SU-DHL-6 (cell line): ENCODE measurements around the gene ESR1.

Source experiments
- H2AFZ ChIP-seq: fragments of 200-600 bp; sonication (generic); 2 replicates; pipeline ENCODE4 v1.6.1; 2014; ENCODE audit warnings: low read depth, mild to moderate bottlenecking, moderate library complexity, mixed read lengths, antibody characterized with exemption, low read length; ENCODE audit not compliant: severe bottlenecking
- H3F3A ChIP-seq: fragments of 200-600 bp; shearing (Covaris generic); 2 replicates; pipeline ENCODE4 v1.6.0; 2016; ENCODE audit warnings: antibody characterized with exemption, mild to moderate bottlenecking; ENCODE audit not compliant: insufficient read depth
- H3K27ac ChIP-seq: fragments of 200-600 bp; sonication (generic); 2 replicates; pipeline ENCODE4 v1.5.1; 2016; ENCODE audit warnings: low read depth, mild to moderate bottlenecking, low read length, moderate library complexity, mixed read lengths
- H3K27me3 ChIP-seq: fragments of 200-600 bp; sonication (generic), shearing (Covaris generic); 2 replicates; pipeline ENCODE4 v1.6.0; 2014; ENCODE audit warnings: mild to moderate bottlenecking, low read length
- H3K36me3 ChIP-seq: fragments of 200-600 bp; sonication (generic); 2 replicates; pipeline ENCODE4 v1.6.1; 2014; ENCODE audit warnings: mild to moderate bottlenecking, low read length, mixed read lengths
- H3K4me2 ChIP-seq: fragments of 300-600, 200-600 bp; shearing (Covaris generic), sonication (generic); 2 replicates; pipeline ENCODE4 v1.6.0; 2014; ENCODE audit warnings: low read length, low read depth, mild to moderate bottlenecking; ENCODE audit not compliant: poor library complexity, severe bottlenecking
- H3K4me3 ChIP-seq: fragments of 200-600 bp; sonication (generic); 2 replicates; pipeline ENCODE4 v1.5.1; 2014; ENCODE audit warnings: antibody characterized with exemption, low read length, mild to moderate bottlenecking, mixed read lengths; ENCODE audit not compliant: insufficient read depth, poor library complexity, severe bottlenecking
- H3K79me2 ChIP-seq: fragments of 200-600 bp; sonication (generic); 2 replicates; pipeline ENCODE4 v1.6.1; 2014; ENCODE audit warnings: mild to moderate bottlenecking, low read length, moderate library complexity; ENCODE audit not compliant: insufficient read depth
- H3K9ac ChIP-seq: fragments of 200-600 bp; sonication (generic); 2 replicates; pipeline ENCODE4 v1.7.0; 2014; ENCODE audit warnings: mild to moderate bottlenecking, low read length
- H3K9me2 ChIP-seq: fragments of 200-600 bp; sonication (generic); replicated peaks from 2 replicates; pipeline ENCODE4 v1.6.1; 2014; ENCODE audit warnings: low read length; ENCODE audit not compliant: insufficient read depth
- H3K9me3 ChIP-seq: fragments of 200-600 bp; sonication (generic); 2 replicates; pipeline ENCODE4 v1.6.1; 2014; ENCODE audit warnings: low read length, mixed read lengths; ENCODE audit not compliant: insufficient read depth
- H4K20me1 ChIP-seq: fragments of 200-600 bp; sonication (generic); 2 replicates; pipeline ENCODE4 v1.6.1; 2014; ENCODE audit warnings: low read depth, mild to moderate bottlenecking, antibody characterized with exemption, low read length, moderate library complexity, mixed read lengths
- EZH2phosphoT487 ChIP-seq: fragments of 200-600 bp; sonication (generic), shearing (Covaris generic); conservative IDR thresholded peaks from 2 replicates; pipeline ENCODE4 v1.6.1; 2018; ENCODE audit warnings: mild to moderate bottlenecking, antibody characterized with exemption, low read length, moderate library complexity, mixed read lengths
- TF ChIP-seq, protein P1 (sequence below): fragments of 200-600 bp; sonication (generic); IDR thresholded peaks from one replicate; pipeline ENCODE4 v1.5.1; 2017; ENCODE audit warnings: antibody characterized with exemption, mild to moderate bottlenecking, low read length, moderate library complexity; ENCODE audit not compliant: insufficient read depth, poor library complexity, severe bottlenecking

ESR1 gene

DNA sequence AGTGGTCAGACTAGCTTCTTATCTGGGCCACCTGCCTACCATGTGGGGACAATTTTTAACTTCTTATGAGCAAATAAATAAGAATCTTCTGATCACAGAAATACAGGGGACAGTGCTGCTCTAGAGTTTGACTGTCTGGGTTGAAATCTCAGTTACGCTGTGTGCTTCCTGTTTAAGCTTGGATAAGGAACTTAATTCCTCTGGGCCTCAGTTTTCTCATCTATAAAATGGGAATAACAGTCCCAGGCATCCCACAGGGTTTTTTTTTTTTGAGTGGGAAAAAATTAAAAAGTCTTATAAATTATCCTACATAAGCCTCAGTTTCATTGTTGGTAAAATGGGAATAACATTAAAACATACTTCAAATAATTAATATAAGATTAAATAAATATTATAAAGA, 340.9 kb downstream of the ESR1 start:
- no peaks in the 10 kb centered on the region for H3F3A ChIP-seq
- H3K36me3 ChIP-seq: peaks cover 53% of the 10 kb centered on the region; the same call in 1 of the 2 replicates
- no peak overlapping the region for H3K9ac ChIP-seq

DNA sequence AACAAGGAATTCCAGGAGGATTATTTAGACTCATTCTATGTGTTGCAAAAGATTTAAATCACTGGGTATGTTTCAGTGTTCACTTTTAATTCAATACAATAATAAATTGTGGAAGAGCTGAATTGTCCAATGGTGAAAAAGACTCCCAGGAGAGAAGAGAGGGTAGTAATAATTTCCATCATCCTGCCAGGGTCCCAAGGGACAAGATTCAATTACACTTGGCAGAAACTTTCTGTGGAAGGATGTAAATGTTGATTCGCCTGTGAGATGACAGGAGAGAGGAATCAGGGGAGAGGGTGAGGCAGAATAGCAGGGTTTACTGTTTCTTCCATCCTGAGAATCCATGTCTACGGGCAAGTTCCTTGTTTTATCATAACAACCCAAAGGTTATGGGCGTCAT, 342.7 kb downstream of the ESR1 start:
- Histone ChIP-seq H3K36me3 (peaks cover 64% of the 10 kb centered on the region), H4K20me1 (no peaks in the 10 kb centered on the region), H2AFZ (no peak overlapping the region), H3K9ac (no peak overlapping the region), H3K27ac (no peak overlapping the region), H3K9me3 (no peaks in the 10 kb centered on the region), H3K27me3 (no peaks in the 10 kb centered on the region), H3K4me3 (no peak overlapping the region), H3F3A (no peaks in the 10 kb centered on the region; the same call in 1 of the 2 replicates), H3K9me2 (no peaks in the 10 kb centered on the region), H3K4me2 (no peak overlapping the region), H3K79me2 (no peaks in the 10 kb centered on the region)
- TF ChIP-seq EZH2phosphoT487: no peak
- TF ChIP-seq, protein P1, sequence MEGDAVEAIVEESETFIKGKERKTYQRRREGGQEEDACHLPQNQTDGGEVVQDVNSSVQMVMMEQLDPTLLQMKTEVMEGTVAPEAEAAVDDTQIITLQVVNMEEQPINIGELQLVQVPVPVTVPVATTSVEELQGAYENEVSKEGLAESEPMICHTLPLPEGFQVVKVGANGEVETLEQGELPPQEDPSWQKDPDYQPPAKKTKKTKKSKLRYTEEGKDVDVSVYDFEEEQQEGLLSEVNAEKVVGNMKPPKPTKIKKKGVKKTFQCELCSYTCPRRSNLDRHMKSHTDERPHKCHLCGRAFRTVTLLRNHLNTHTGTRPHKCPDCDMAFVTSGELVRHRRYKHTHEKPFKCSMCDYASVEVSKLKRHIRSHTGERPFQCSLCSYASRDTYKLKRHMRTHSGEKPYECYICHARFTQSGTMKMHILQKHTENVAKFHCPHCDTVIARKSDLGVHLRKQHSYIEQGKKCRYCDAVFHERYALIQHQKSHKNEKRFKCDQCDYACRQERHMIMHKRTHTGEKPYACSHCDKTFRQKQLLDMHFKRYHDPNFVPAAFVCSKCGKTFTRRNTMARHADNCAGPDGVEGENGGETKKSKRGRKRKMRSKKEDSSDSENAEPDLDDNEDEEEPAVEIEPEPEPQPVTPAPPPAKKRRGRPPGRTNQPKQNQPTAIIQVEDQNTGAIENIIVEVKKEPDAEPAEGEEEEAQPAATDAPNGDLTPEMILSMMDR: no peak

More for the DNA sequence above, 340.9 kb downstream of the ESR1 start:
- Histone ChIP-seq H3K9me3 (no peaks in the 10 kb centered on the region), H4K20me1 (no peaks in the 10 kb centered on the region), H2AFZ (no peak overlapping the region), H3K27me3 (no peaks in the 10 kb centered on the region), H3K4me3 (no peak overlapping the region), H3K9me2 (no peaks in the 10 kb centered on the region), H3K4me2 (no peak overlapping the region), H3K27ac (no peak overlapping the region), H3K79me2 (no peaks in the 10 kb centered on the region)
- TF ChIP-seq, protein P1: no peak
- TF ChIP-seq EZH2phosphoT487: no peak

DNA sequence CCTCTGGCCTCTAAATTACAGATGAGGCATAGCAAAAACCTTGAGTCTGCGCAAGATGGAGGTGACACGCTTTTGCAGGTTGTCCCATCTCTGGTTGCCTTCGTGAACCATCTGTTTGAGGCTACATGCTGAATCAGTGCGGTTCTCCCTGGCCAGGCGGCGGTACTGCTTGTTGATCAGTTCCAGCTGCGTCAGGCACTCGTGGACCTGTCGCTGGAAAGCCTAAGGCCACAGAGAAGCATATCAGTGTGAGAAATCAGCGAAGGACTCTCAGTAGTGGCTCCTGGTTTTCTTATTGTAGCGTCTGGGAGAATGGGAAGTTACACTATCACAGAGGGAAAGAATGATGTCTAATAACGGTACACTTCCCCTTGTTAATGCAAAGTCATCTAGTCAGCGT, 344.4 kb downstream of the ESR1 start:
- no peak overlapping the region for H2AFZ ChIP-seq
- H3K4me2 ChIP-seq: no peak overlapping the region
- no peak overlapping the region for H3K4me3 ChIP-seq
- no peak overlapping the region for H3K9ac ChIP-seq
- no peaks in the 10 kb centered on the region; the same call in 1 of the 2 replicates for H3F3A ChIP-seq
- no peaks in the 10 kb centered on the region for H3K9me3 ChIP-seq
- no peaks in the 10 kb centered on the region for H3K27me3 ChIP-seq
- H3K9me2 ChIP-seq: no peaks in the 10 kb centered on the region
- no peaks in the 10 kb centered on the region for H3K79me2 ChIP-seq
- TF ChIP-seq EZH2phosphoT487: no peak
- TF ChIP-seq, protein P1: no peak
- no peak overlapping the region for H3K27ac ChIP-seq
- peaks cover 75% of the 10 kb centered on the region for H3K36me3 ChIP-seq
- no peaks in the 10 kb centered on the region for H4K20me1 ChIP-seq
